Type B pancreatic cell (in vitro differentiated cells): ENCODE measurements around the gene PIH1D2. TPM values are rescaled to one million over a fixed set of nuclear protein-coding genes. Genes with fewer than 3 reads are reported as not detected.
"Not testable (repeated sequence)": the region's sequence is repeated elsewhere in the genome, so short reads cannot be mapped to it uniquely, and the experiment has no call there.

Experiments
- DNase-seq: peaks from one replicate; pipeline ENCODE4 v3.0.0; 2021; ENCODE audit warnings: mixed read lengths; ENCODE audit not compliant: unreplicated experiment; ENCODE audit errors: extremely low spot score
- H3K27ac Mint-ChIP-seq: 2 replicates; pipeline ENCODE4 v1.8.0; 2021; ENCODE audit warnings: mild to moderate bottlenecking, mixed read lengths
- H3K27me3 Mint-ChIP-seq: 2 replicates; pipeline ENCODE4 v1.8.0; 2021; ENCODE audit warnings: mixed read lengths
- H3K36me3 Mint-ChIP-seq: 2 replicates; pipeline ENCODE4 v1.8.0; 2021; ENCODE audit warnings: mixed read lengths
- H3K4me1 Mint-ChIP-seq: one replicate; pipeline ENCODE4 v1.8.0; 2021; ENCODE audit warnings: mixed read lengths; ENCODE audit not compliant: unreplicated experiment
- H3K4me3 Mint-ChIP-seq: 2 replicates; pipeline ENCODE4 v1.8.0; 2021; ENCODE audit warnings: mild to moderate bottlenecking, mixed read lengths
- H3K9me3 Mint-ChIP-seq: 2 replicates; pipeline ENCODE4 v1.8.0; 2021; ENCODE audit warnings: mixed read lengths
- CTCF ChIP-seq: fragments of 200-600 bp; sonication (generic); conservative IDR thresholded peaks from 2 replicates; pipeline ENCODE4 v1.5.0; 2021; ENCODE audit warnings: antibody characterized with exemption, mild to moderate bottlenecking
- total RNA-seq: library from RNA; stranded (reverse); gene quantifications from 2 replicates; pipeline ENCODE4 v1.2.1, GENCODE V29; 2021; ENCODE audit warnings: low replicate concordance

Gene PIH1D2
- total RNA-seq, 1 donor from 2014 or later: 5.5 TPM

GRCh38 chr11:112037527-112037926 is 36.3 kb downstream of the PIH1D2 start:
- H3K27ac Mint-ChIP-seq: no peak overlapping the region
- H3K36me3 Mint-ChIP-seq: peaks cover 23% of the 10 kb centered on the region
- DNase-seq: no peak
- no peaks in the 10 kb centered on the region for H3K9me3 Mint-ChIP-seq
- H3K27me3 Mint-ChIP-seq: no peaks in the 10 kb centered on the region
- TF ChIP-seq CTCF: no peak
- H3K4me3 Mint-ChIP-seq: no peak overlapping the region
- no peaks in the 10 kb centered on the region for H3K4me1 Mint-ChIP-seq

- no peak for DNase-seq
- Mint-ChIP-seq H3K4me1 (no peaks in the 10 kb centered on the region), H3K36me3 (peaks cover 36% of the 10 kb centered on the region)
Observed at GRCh38 chr11:112033902-112034301, 39.9 kb downstream of the PIH1D2 start.

GRCh38 chr11:112029460-112029859 is 44.4 kb downstream of the PIH1D2 start:
- Mint-ChIP-seq H3K27me3 (no peaks in the 10 kb centered on the region), H3K36me3 (peaks cover 39% of the 10 kb centered on the region), H3K4me1 (peaks cover 6% of the 10 kb centered on the region), H3K4me3 (no peak overlapping the region), H3K27ac (no peak overlapping the region), H3K9me3 (no peaks in the 10 kb centered on the region)
- TF ChIP-seq CTCF: no peak
- DNase-seq: no peak

More at GRCh38 chr11:112033902-112034301, 39.9 kb downstream of the PIH1D2 start:
- no peaks in the 10 kb centered on the region for H3K9me3 Mint-ChIP-seq
- H3K27ac Mint-ChIP-seq: no peak overlapping the region
- no peak overlapping the region for H3K4me3 Mint-ChIP-seq
- TF ChIP-seq CTCF: no peak
- no peaks in the 10 kb centered on the region for H3K27me3 Mint-ChIP-seq

- H3K27me3 Mint-ChIP-seq, H3K27ac Mint-ChIP-seq, H3K9me3 Mint-ChIP-seq, H3K4me3 Mint-ChIP-seq, DNase-seq: not testable (repeated sequence)
- peaks cover 26% of the 10 kb centered on the region for H3K36me3 Mint-ChIP-seq
- peaks cover 12% of the 10 kb centered on the region for H3K4me1 Mint-ChIP-seq
Observed at GRCh38 chr11:112026784-112027410, 46.9 kb downstream of the PIH1D2 start.

GRCh38 chr11:112025707-112026106 is 48.1 kb downstream of the PIH1D2 start:
- Mint-ChIP-seq H3K4me1 (peaks cover 12% of the 10 kb centered on the region), H3K27me3 (no peaks in the 10 kb centered on the region), H3K36me3 (peaks cover 23% of the 10 kb centered on the region), H3K9me3 (no peaks in the 10 kb centered on the region), H3K27ac (peak overlapping the region; percentile 99), H3K4me3 (peak overlapping the region; percentile 99)
- DNase-seq: no peak
- no peak for TF ChIP-seq CTCF

- H3K9me3 Mint-ChIP-seq: no peaks in the 10 kb centered on the region
- H3K27ac Mint-ChIP-seq: peak within 1 kb of the TSS; percentile 99
- peak within 1 kb of the TSS; percentile 99 for H3K4me3 Mint-ChIP-seq
- peaks cover 22% of the 10 kb centered on the region for H3K36me3 Mint-ChIP-seq
- peak; percentile 86 for DNase-seq
- H3K27me3 Mint-ChIP-seq: no peaks in the 10 kb centered on the region
- H3K4me1 Mint-ChIP-seq: peaks cover 12% of the 10 kb centered on the region
- TF ChIP-seq CTCF: no peak
Observed at GRCh38 chr11:112024773-112025678, 48.8 kb downstream of the PIH1D2 start, which contains the start of gene DLAT. DLAT (plus strand) TSS chr11:112025408; CDS start chr11:112025473, 65 bp downstream.
